Right lobe of liver (tissue), 4 donors: ENCODE data around the gene TRIOBP.

Source experiments
- CTCF ChIP-seq, 4 donors: fragments of 200-600 bp in 3 of 4; fragments of 450-650 bp in 1 of 4; IDR thresholded peaks; one replicate each; pipeline versions ENCODE4 v1.5.1 to v1.8.0; 2016 to 2022; ENCODE audit warnings: antibody characterized with exemption in 4 of 4, mild to moderate bottlenecking in 2 of 4
- POLR2A ChIP-seq: fragments of 450-650 bp; IDR thresholded peaks from one replicate; pipeline ENCODE4 v1.6.1; 2017; ENCODE audit warnings: antibody characterized with exemption, mild to moderate bottlenecking
- donor health status: DM: no; HTN: no; CAD: no.
- donor health status: DM: no; HTN: no; CAD: no.
- donor health status: DM: no; HTN: yes; CAD: no.

- TF ChIP-seq CTCF (IDR thresholded peaks at IDR 0.05), result no peak
- no peak for TF ChIP-seq POLR2A
Observed at GRCh38 chr22:37660709-37661045, 36.2 kb upstream of the TRIOBP start.
